Mesothelial cell of epicardium (in vitro differentiated cells): Measurements from ENCODE around the gene CYP26A1. TPM values are rescaled to one million over a fixed set of nuclear protein-coding genes. Genes with fewer than 3 reads are reported as not detected.

Experiments used
- DNase-seq, 2 experiments: peaks; one replicate each; pipeline ENCODE4 v3.0.0; 2021; ENCODE audit warnings: low spot score in 2 of 2; ENCODE audit not compliant: unreplicated experiment in 2 of 2
- H3K27ac Mint-ChIP-seq: 2 replicates; pipeline ENCODE4 v1.8.0; 2021; ENCODE audit warnings: mixed read lengths
- H3K27me3 Mint-ChIP-seq: 2 replicates; pipeline ENCODE4 v1.8.0; 2021; ENCODE audit warnings: low read depth, mixed read lengths
- H3K36me3 Mint-ChIP-seq: 2 replicates; pipeline ENCODE4 v1.8.0; 2021; ENCODE audit warnings: mixed read lengths
- H3K4me1 Mint-ChIP-seq: 2 replicates; pipeline ENCODE4 v1.8.0; 2021; ENCODE audit warnings: mixed read lengths
- H3K4me3 Mint-ChIP-seq: 2 replicates; pipeline ENCODE4 v1.8.0; 2021; ENCODE audit warnings: mild to moderate bottlenecking, moderate library complexity, mixed read lengths
- H3K9me3 Mint-ChIP-seq: 2 replicates; pipeline ENCODE4 v1.8.0; 2021; ENCODE audit warnings: mixed read lengths
- CTCF ChIP-seq: fragments of 200-600 bp; sonication (generic); IDR thresholded peaks from one replicate; pipeline ENCODE4 v1.5.0; 2021; ENCODE audit warnings: antibody characterized with exemption; ENCODE audit not compliant: unreplicated experiment
- total RNA-seq: library from RNA; stranded (reverse); gene quantifications from 3 replicates; pipeline ENCODE4 v1.2.1, GENCODE V29; 2021

The CYP26A1 gene
- total RNA-seq = 70.6 to 76.5 TPM (median 76.0 TPM) in 3 replicates

DNA sequence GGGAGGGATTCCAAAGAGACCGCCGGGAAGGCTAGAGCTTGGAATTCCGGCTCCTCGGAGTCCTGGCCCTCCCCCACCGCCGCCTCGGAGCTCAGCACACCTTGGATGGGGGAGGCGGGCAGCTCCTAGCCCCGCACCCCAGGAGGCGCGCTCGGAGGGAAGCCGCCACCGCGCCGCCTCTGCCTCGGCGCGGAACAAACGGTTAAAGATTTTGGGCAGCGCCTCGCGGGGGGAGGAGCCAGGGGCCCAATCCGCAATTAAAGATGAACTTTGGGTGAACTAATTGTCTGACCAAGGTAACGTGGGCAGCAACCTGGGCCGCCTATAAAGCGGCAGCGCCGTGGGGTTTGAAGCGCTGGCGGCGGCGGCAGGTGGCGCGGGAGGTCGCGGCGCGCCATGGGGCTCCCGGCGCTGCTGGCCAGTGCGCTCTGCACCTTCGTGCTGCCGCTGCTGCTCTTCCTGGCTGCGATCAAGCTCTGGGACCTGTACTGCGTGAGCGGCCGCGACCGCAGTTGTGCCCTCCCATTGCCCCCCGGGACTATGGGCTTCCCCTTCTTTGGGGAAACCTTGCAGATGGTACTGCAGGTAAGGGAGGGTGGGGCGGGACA lies at the start of gene CYP26A1:
TSS of gene CYP26A1 (plus strand) at position 355 of the 608 bp plus-strand sequence. CDS start at position 397, 42 bp downstream.
- DNase-seq = no peak
- Mint-ChIP-seq H3K27me3 (peaks cover 63% of the 10 kb centered on the region), H3K36me3 (no peaks in the 10 kb centered on the region), H3K4me3 (peak within 1 kb of the TSS; percentile 96), H3K4me1 (peaks cover 61% of the 10 kb centered on the region), H3K27ac (peak within 1 kb of the TSS; percentile 92), H3K9me3 (no peaks in the 10 kb centered on the region)
- TF ChIP-seq CTCF = no peak

- no peak for DNase-seq
- H3K36me3 Mint-ChIP-seq = peaks cover 24% of the 10 kb centered on the region
- H3K27me3 Mint-ChIP-seq = no peaks in the 10 kb centered on the region
- TF ChIP-seq CTCF = no peak
- no peak overlapping the region for H3K4me3 Mint-ChIP-seq
- H3K9me3 Mint-ChIP-seq = peaks cover 13% of the 10 kb centered on the region
- H3K4me1 Mint-ChIP-seq = peaks cover 8% of the 10 kb centered on the region
- H3K27ac Mint-ChIP-seq = no peak overlapping the region
Observed at GRCh38 chr10:93026072-93026471, 47.6 kb upstream of the CYP26A1 start.

DNA sequence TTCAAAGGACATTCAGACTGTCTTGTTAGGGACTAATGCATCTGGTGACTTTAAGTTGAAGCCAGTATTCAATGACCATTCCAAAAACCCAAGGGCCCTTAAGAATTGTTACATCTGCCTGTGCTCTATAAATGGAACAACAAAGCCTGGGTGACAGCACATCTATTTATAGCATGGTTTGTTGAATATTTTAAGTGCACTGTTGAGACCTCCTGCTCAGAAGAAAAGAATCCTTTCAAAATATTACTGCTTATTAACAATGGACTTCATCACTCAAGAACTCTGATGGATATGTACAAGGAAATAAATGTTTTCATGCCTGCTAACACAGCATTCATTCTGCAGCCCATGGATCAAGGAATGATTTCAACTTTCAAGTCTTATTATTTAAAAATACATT lies 46.2 kb upstream of the CYP26A1 start:
- no peak for DNase-seq
- Mint-ChIP-seq H3K27ac (no peak overlapping the region), H3K36me3 (peaks cover 24% of the 10 kb centered on the region), H3K4me1 (peaks cover 12% of the 10 kb centered on the region), H3K9me3 (peaks cover 13% of the 10 kb centered on the region), H3K27me3 (no peaks in the 10 kb centered on the region), H3K4me3 (no peak overlapping the region)
- TF ChIP-seq CTCF = no peak

- no peak for TF ChIP-seq CTCF
- no peak for DNase-seq
- Mint-ChIP-seq H3K27ac (no peak overlapping the region), H3K4me1 (peaks cover 20% of the 10 kb centered on the region), H3K9me3 (peaks cover 13% of the 10 kb centered on the region), H3K4me3 (no peak overlapping the region), H3K27me3 (no peaks in the 10 kb centered on the region), H3K36me3 (peaks cover 24% of the 10 kb centered on the region)
Observed at GRCh38 chr10:93028883-93029282, 44.8 kb upstream of the CYP26A1 start.

DNA sequence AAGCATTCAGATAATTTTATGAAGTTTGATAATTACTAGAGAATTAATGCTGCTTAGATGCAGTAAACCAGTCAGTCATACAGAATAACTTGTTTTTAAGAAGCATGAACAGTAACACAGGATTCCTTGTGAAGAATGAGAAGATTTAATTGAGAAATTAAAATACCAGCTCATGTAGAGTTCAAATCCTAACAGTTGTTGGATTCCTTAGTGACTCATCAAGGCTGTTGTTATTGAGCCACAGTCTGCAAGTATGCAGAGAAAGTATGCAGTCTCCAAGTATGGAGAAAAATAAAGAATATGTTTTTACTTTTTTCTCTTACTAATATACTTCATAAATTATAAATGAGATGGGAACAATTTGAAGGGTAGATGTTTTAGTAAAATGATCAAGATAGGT lies 43.3 kb upstream of the CYP26A1 start:
- DNase-seq = no peak
- TF ChIP-seq CTCF = no peak
- Mint-ChIP-seq H3K27me3 (no peaks in the 10 kb centered on the region), H3K27ac (peak overlapping the region; percentile 73), H3K36me3 (peaks cover 24% of the 10 kb centered on the region), H3K9me3 (peaks cover 13% of the 10 kb centered on the region), H3K4me3 (no peak overlapping the region), H3K4me1 (peaks cover 31% of the 10 kb centered on the region)
